ENCODE data around the gene CHMP2A. TPM values are rescaled to one million over a fixed set of nuclear protein-coding genes. Genes with fewer than 3 reads are reported as not detected.

CHMP2A gene
- total RNA-seq, 1 donor: 106 TPM

- no peak overlapping the region for H3K4me3 ChIP-seq (ENCODE audit: insufficient read depth, low read length)
- no peak for DNase-seq (ENCODE audit: insufficient read length, low spot score, missing footprints)
- no peak overlapping the region for H3K27ac ChIP-seq (ENCODE audit: low read depth, low read length)
- no peak for TF ChIP-seq CTCF (IDR thresholded peaks at IDR 0.05; ENCODE audit: extremely low read depth, low read depth, low read length)
- H3K27me3 ChIP-seq (ENCODE audit: insufficient read depth, low read length): no peaks in the 10 kb centered on the region
- peaks cover 10% of the 10 kb centered on the region for H3K4me1 ChIP-seq (ENCODE audit: insufficient read depth, low read length)
- no peak overlapping the region for H3K4me2 ChIP-seq (ENCODE audit: insufficient read depth, low read length)
- peaks cover 2% of the 10 kb centered on the region for H4K20me1 ChIP-seq (ENCODE audit: insufficient read depth, low read length)
- H2AFZ ChIP-seq (ENCODE audit: low read length): no peak overlapping the region
- peaks cover 17% of the 10 kb centered on the region for H3K36me3 ChIP-seq (ENCODE audit: insufficient read depth, low read length)
- H3K79me2 ChIP-seq (ENCODE audit: insufficient read depth, low read length): peaks cover 30% of the 10 kb centered on the region
- no peaks in the 10 kb centered on the region for H3K9me3 ChIP-seq (ENCODE audit: low read depth, low read length)
Observed at GRCh38 chr19:58584498-58585441, 29.9 kb upstream of the CHMP2A start.

- H3K79me2 ChIP-seq (ENCODE audit: insufficient read depth, low read length): peaks cover 48% of the 10 kb centered on the region
- no peak overlapping the region for H3K4me3 ChIP-seq (ENCODE audit: insufficient read depth, low read length)
- no peaks in the 10 kb centered on the region for H3K9me3 ChIP-seq (ENCODE audit: low read depth, low read length)
- H3K27me3 ChIP-seq (ENCODE audit: insufficient read depth, low read length): no peaks in the 10 kb centered on the region
- H4K20me1 ChIP-seq (ENCODE audit: insufficient read depth, low read length): peaks cover 2% of the 10 kb centered on the region
- no peak overlapping the region for H3K4me2 ChIP-seq (ENCODE audit: insufficient read depth, low read length)
- H3K4me1 ChIP-seq (ENCODE audit: insufficient read depth, low read length): peaks cover 18% of the 10 kb centered on the region
- peaks cover 17% of the 10 kb centered on the region for H3K36me3 ChIP-seq (ENCODE audit: insufficient read depth, low read length)
- H3K27ac ChIP-seq (ENCODE audit: low read depth, low read length): no peak overlapping the region
- no peak overlapping the region for H2AFZ ChIP-seq (ENCODE audit: low read length)
- DNase-seq (ENCODE audit: insufficient read length, low spot score, missing footprints): no peak
- TF ChIP-seq CTCF (IDR thresholded peaks at IDR 0.05; ENCODE audit: extremely low read depth, low read depth, low read length): no peak
Observed at GRCh38 chr19:58582985-58583384, 28.1 kb upstream of the CHMP2A start.

GRCh38 chr19:58581227-58582141 is 26.6 kb upstream of the CHMP2A start:
- peak; percentile 92 for DNase-seq (ENCODE audit: insufficient read length, low spot score, missing footprints)
- peak; percentile 99 for TF ChIP-seq CTCF (IDR thresholded peaks at IDR 0.05; ENCODE audit: extremely low read depth, low read depth, low read length)
- H3K27me3 ChIP-seq (ENCODE audit: insufficient read depth, low read length): no peaks in the 10 kb centered on the region
- H3K4me3 ChIP-seq (ENCODE audit: insufficient read depth, low read length): no peak overlapping the region
- H3K4me2 ChIP-seq (ENCODE audit: insufficient read depth, low read length): peak overlapping the region; percentile 55
- H3K9me3 ChIP-seq (ENCODE audit: low read depth, low read length): no peaks in the 10 kb centered on the region
- peak overlapping the region; percentile 84 for H2AFZ ChIP-seq (ENCODE audit: low read length)
- peaks cover 17% of the 10 kb centered on the region for H3K36me3 ChIP-seq (ENCODE audit: insufficient read depth, low read length)
- H3K27ac ChIP-seq (ENCODE audit: low read depth, low read length): peak overlapping the region; percentile 49
- peaks cover 2% of the 10 kb centered on the region for H4K20me1 ChIP-seq (ENCODE audit: insufficient read depth, low read length)
- peaks cover 59% of the 10 kb centered on the region for H3K79me2 ChIP-seq (ENCODE audit: insufficient read depth, low read length)
- peaks cover 17% of the 10 kb centered on the region for H3K4me1 ChIP-seq (ENCODE audit: insufficient read depth, low read length)
